Activated CD4-positive, alpha-beta T cell treated with anti-CD3 and anti-CD28 coated beads, Interleukin-2, amount 10 ng/mL, durations not matched to agents 7 days and 5 days (primary cell): ENCODE results near the gene LRPPRC. TPM values are rescaled to one million over a fixed set of nuclear protein-coding genes. Genes with fewer than 3 reads are reported as not detected.
"Not testable (repeated sequence)": the region's sequence is repeated elsewhere in the genome, so short reads cannot be mapped to it uniquely, and the experiment has no call there.

Experiments
- CTCF ChIA-PET: fragments of 350-600 bp; sonication (Branson Sonifier 250); formaldehyde crosslinking; loops from one replicate; lab custom pipeline; 2021; ENCODE audit warnings: antibody characterized with exemption; lab: Charles Lee
- POLR2A ChIA-PET: fragments of 350-600 bp; sonication (Branson Sonifier 250); formaldehyde crosslinking; loops from one replicate; lab custom pipeline; 2021; ENCODE audit warnings: antibody characterized with exemption; lab: Charles Lee
- DNase-seq: peaks from one replicate; pipeline ENCODE4 v3.0.0-alpha.2; 2020
- H3K27ac Mint-ChIP-seq: one replicate; pipeline ENCODE4 v1.8.0; 2021; ENCODE audit warnings: mild to moderate bottlenecking, moderate library complexity, mixed read lengths
- H3K27me3 Mint-ChIP-seq: one replicate; pipeline ENCODE4 v1.8.0; 2021; ENCODE audit warnings: mixed read lengths
- H3K36me3 Mint-ChIP-seq: one replicate; pipeline ENCODE4 v1.8.0; 2021; ENCODE audit warnings: low read depth, mixed read lengths
- H3K4me1 Mint-ChIP-seq: one replicate; pipeline ENCODE4 v1.8.0; 2021; ENCODE audit warnings: mixed read lengths
- H3K4me3 Mint-ChIP-seq: one replicate; pipeline ENCODE4 v1.8.0; 2021; ENCODE audit warnings: mild to moderate bottlenecking, moderate library complexity, mixed read lengths
- H3K9me3 Mint-ChIP-seq: one replicate; pipeline ENCODE4 v1.8.0; 2021; ENCODE audit warnings: mixed read lengths
- total RNA-seq, 2 experiments: library from RNA; stranded (reverse); gene quantifications; one replicate each; pipeline ENCODE4 v1.2.3, GENCODE V29; 2021

Gene LRPPRC
- total RNA-seq, 2 experiments from 2014 or later: 77.6 to 80.2 TPM

GRCh38 chr2:43937269-43937820, 58.4 kb downstream of the LRPPRC start:
- no peaks in the 10 kb centered on the region for H3K27me3 Mint-ChIP-seq
- no peak overlapping the region for H3K4me3 Mint-ChIP-seq
- H3K4me1 Mint-ChIP-seq: peaks cover 1% of the 10 kb centered on the region
- H3K27ac Mint-ChIP-seq: no peak overlapping the region
- ChIA-PET POLR2A (no interaction called here), CTCF (interaction anchor here (0.6 kb wide), 1 partner anchor 9 kb away, joined by 3 read pairs; no protein-coding TSS in a partner anchor)
- DNase-seq: no peak
- H3K36me3 Mint-ChIP-seq: peaks cover 37% of the 10 kb centered on the region
- no peaks in the 10 kb centered on the region for H3K9me3 Mint-ChIP-seq

- peaks cover 1% of the 10 kb centered on the region for H3K4me1 Mint-ChIP-seq
- ChIA-PET CTCF (interaction anchor here (0.7 to 1.6 kb wide), 2 partner anchors 10 to 1777 kb away, joined by 3 to 4 read pairs; no protein-coding TSS in a partner anchor), POLR2A (no interaction called here)
- no peak for DNase-seq
- H3K4me3 Mint-ChIP-seq: no peak overlapping the region
- H3K9me3 Mint-ChIP-seq: no peaks in the 10 kb centered on the region
- H3K27ac Mint-ChIP-seq: no peak overlapping the region
- H3K27me3 Mint-ChIP-seq: no peaks in the 10 kb centered on the region
- peaks cover 37% of the 10 kb centered on the region for H3K36me3 Mint-ChIP-seq
These were observed 61.2 kb downstream of the LRPPRC start for GRCh38 chr2:43934567-43934966.

GRCh38 chr2:43931293-43931692, 64.5 kb downstream of the LRPPRC start:
- H3K27me3 Mint-ChIP-seq: no peaks in the 10 kb centered on the region
- H3K4me1 Mint-ChIP-seq: peaks cover 12% of the 10 kb centered on the region
- H3K36me3 Mint-ChIP-seq: peaks cover 30% of the 10 kb centered on the region

GRCh38 chr2:43927442-43927841, 68.3 kb downstream of the LRPPRC start:
- peaks cover 34% of the 10 kb centered on the region for H3K36me3 Mint-ChIP-seq
- no peaks in the 10 kb centered on the region for H3K9me3 Mint-ChIP-seq
- no peaks in the 10 kb centered on the region for H3K27me3 Mint-ChIP-seq
- CTCF ChIA-PET: no interaction called here
- DNase-seq: no peak
- H3K27ac Mint-ChIP-seq: peak overlapping the region; percentile 80
- POLR2A ChIA-PET: no interaction called here
- peak overlapping the region; percentile 41 for H3K4me3 Mint-ChIP-seq
- H3K4me1 Mint-ChIP-seq: peaks cover 12% of the 10 kb centered on the region

More at GRCh38 chr2:43931293-43931692, 64.5 kb downstream of the LRPPRC start:
- no peak for DNase-seq
- POLR2A ChIA-PET: no interaction called here
- CTCF ChIA-PET: interaction anchor here (1.2 to 2.0 kb wide), 2 partner anchors 9 to 28 kb away, joined by 4 to 7 read pairs; no protein-coding TSS in a partner anchor
- Mint-ChIP-seq H3K4me3 (no peak overlapping the region), H3K27ac (no peak overlapping the region), H3K9me3 (no peaks in the 10 kb centered on the region)

GRCh38 chr2:43925431-43925830, 70.4 kb downstream of the LRPPRC start:
- peaks cover 12% of the 10 kb centered on the region for H3K4me1 Mint-ChIP-seq
- DNase-seq: no peak
- H3K27me3 Mint-ChIP-seq: no peaks in the 10 kb centered on the region
- no peak overlapping the region for H3K4me3 Mint-ChIP-seq
- POLR2A ChIA-PET: no interaction called here
- no peak overlapping the region for H3K27ac Mint-ChIP-seq
- CTCF ChIA-PET: no interaction called here
- H3K9me3 Mint-ChIP-seq: no peaks in the 10 kb centered on the region
- peaks cover 30% of the 10 kb centered on the region for H3K36me3 Mint-ChIP-seq

GRCh38 chr2:43924463-43924862, 71.3 kb downstream of the LRPPRC start:
- Mint-ChIP-seq H3K36me3 (peaks cover 23% of the 10 kb centered on the region), H3K9me3 (no peaks in the 10 kb centered on the region), H3K27ac (no peak overlapping the region), H3K4me1 (peaks cover 12% of the 10 kb centered on the region), H3K27me3 (no peaks in the 10 kb centered on the region), H3K4me3 (no peak overlapping the region)
- CTCF ChIA-PET: interaction anchor here (0.9 to 1.0 kb wide), 2 partner anchors 9 to 46 kb away, joined by 4 read pairs; no protein-coding TSS in a partner anchor
- POLR2A ChIA-PET: no interaction called here
- DNase-seq: no peak

- DNase-seq, POLR2A ChIA-PET, H3K27ac Mint-ChIP-seq, H3K4me3 Mint-ChIP-seq, H3K4me1 Mint-ChIP-seq, H3K9me3 Mint-ChIP-seq, H3K27me3 Mint-ChIP-seq: not testable (repeated sequence)
- CTCF ChIA-PET: interaction anchor here (0.6 kb wide), 2 partner anchors 19 to 94 kb away, joined by 3 to 4 read pairs; no protein-coding TSS in a partner anchor
- peaks cover 32% of the 10 kb centered on the region for H3K36me3 Mint-ChIP-seq
These were observed 84.5 kb downstream of the LRPPRC start for GRCh38 chr2:43911136-43911790.

- CTCF ChIA-PET: no interaction called here
- H3K4me3 Mint-ChIP-seq: no peak overlapping the region
- POLR2A ChIA-PET: no interaction called here
- peaks cover 5% of the 10 kb centered on the region for H3K4me1 Mint-ChIP-seq
- H3K9me3 Mint-ChIP-seq: no peaks in the 10 kb centered on the region
- no peak overlapping the region for H3K27ac Mint-ChIP-seq
- no peak for DNase-seq
- H3K36me3 Mint-ChIP-seq: peaks cover 32% of the 10 kb centered on the region
- no peaks in the 10 kb centered on the region for H3K27me3 Mint-ChIP-seq
These were observed 89.2 kb downstream of the LRPPRC start for GRCh38 chr2:43906448-43907109.

- Mint-ChIP-seq H3K9me3 (no peaks in the 10 kb centered on the region), H3K36me3 (peaks cover 29% of the 10 kb centered on the region), H3K4me3 (no peak overlapping the region), H3K27me3 (no peaks in the 10 kb centered on the region), H3K27ac (no peak overlapping the region), H3K4me1 (peaks cover 5% of the 10 kb centered on the region)
- CTCF ChIA-PET: no interaction called here
- no peak for DNase-seq
- POLR2A ChIA-PET: no interaction called here
These were observed 89.9 kb downstream of the LRPPRC start for GRCh38 chr2:43905871-43906270.

GRCh38 chr2:43905371-43905803, 90.4 kb downstream of the LRPPRC start:
- Mint-ChIP-seq H3K36me3 (peaks cover 30% of the 10 kb centered on the region), H3K4me3 (no peak overlapping the region), H3K4me1 (peaks cover 5% of the 10 kb centered on the region), H3K27me3 (no peaks in the 10 kb centered on the region), H3K27ac (no peak overlapping the region), H3K9me3 (no peaks in the 10 kb centered on the region)
- ChIA-PET POLR2A (no interaction called here), CTCF (no interaction called here)
- DNase-seq: no peak

GRCh38 chr2:43899589-43899988, 96.2 kb downstream of the LRPPRC start:
- Mint-ChIP-seq H3K9me3 (no peaks in the 10 kb centered on the region), H3K36me3 (peaks cover 45% of the 10 kb centered on the region), H3K27ac (no peak overlapping the region), H3K4me3 (no peak overlapping the region), H3K4me1 (no peaks in the 10 kb centered on the region), H3K27me3 (no peaks in the 10 kb centered on the region)
- POLR2A ChIA-PET: no interaction called here
- DNase-seq: no peak
- CTCF ChIA-PET: no interaction called here

GRCh38 chr2:43898838-43899346, 96.9 kb downstream of the LRPPRC start:
- Mint-ChIP-seq H3K4me1 (no peaks in the 10 kb centered on the region), H3K9me3 (no peaks in the 10 kb centered on the region), H3K27me3 (no peaks in the 10 kb centered on the region), H3K27ac (no peak overlapping the region), H3K36me3 (peaks cover 46% of the 10 kb centered on the region), H3K4me3 (no peak overlapping the region)
- ChIA-PET CTCF (no interaction called here), POLR2A (no interaction called here)
- no peak for DNase-seq
